ENCODE measurements around the gene CLDN4. TPM values are rescaled to one million over a fixed set of nuclear protein-coding genes. Genes with fewer than 3 reads are reported as not detected.

The CLDN4 gene
- total and polyA plus RNA-seq, 9 of the 15 experiments (the other 6 are each of a cell fraction or from before 2014, with no cell fraction given) = 0.05 to 0.60 (median 0.06) TPM; not detected in 3

- no peak for TF ChIP-seq DEAF1 (CRISPR knock-in tag; IDR thresholded peaks at IDR 0.05)
- TF ChIP-seq, protein P1, sequence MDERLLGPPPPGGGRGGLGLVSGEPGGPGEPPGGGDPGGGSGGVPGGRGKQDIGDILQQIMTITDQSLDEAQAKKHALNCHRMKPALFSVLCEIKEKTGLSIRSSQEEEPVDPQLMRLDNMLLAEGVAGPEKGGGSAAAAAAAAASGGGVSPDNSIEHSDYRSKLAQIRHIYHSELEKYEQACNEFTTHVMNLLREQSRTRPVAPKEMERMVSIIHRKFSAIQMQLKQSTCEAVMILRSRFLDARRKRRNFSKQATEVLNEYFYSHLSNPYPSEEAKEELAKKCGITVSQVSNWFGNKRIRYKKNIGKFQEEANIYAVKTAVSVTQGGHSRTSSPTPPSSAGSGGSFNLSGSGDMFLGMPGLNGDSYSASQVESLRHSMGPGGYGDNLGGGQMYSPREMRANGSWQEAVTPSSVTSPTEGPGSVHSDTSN (CRISPR knock-in tag; IDR thresholded peaks at IDR 0.05; ENCODE audit: low read depth) = no peak
- TF ChIP-seq, protein P1 (tag; conservative IDR thresholded peaks at IDR 0.05; ENCODE audit: low read depth) = peak; percentile 63
- TF ChIP-seq RBBP5 (IDR thresholded peaks at IDR 0.05; ENCODE audit: borderline replicate concordance, insufficient read depth, low read length, poor library complexity, severe bottlenecking) = peak; percentile 30
- TF ChIP-seq ZFP1 (CRISPR knock-in tag; IDR thresholded peaks at IDR 0.05) = no peak
- TF ChIP-seq PHF8 (IDR thresholded peaks at IDR 0.05; ENCODE audit: borderline replicate concordance, low read length) = peak; percentile 54; the same call in 1 of the 2 replicates
- no peak for TF ChIP-seq NCOA4 (IDR thresholded peaks at IDR 0.05; ENCODE audit: partially characterized antibody)
- TF ChIP-seq CBFA2T2 (conservative IDR thresholded peaks at IDR 0.05) = no peak; the same call in 1 of the 2 replicates
- no peak for TF ChIP-seq ZC3H4 (CRISPR knock-in tag; IDR thresholded peaks at IDR 0.05; ENCODE audit: borderline replicate concordance)
- peak; percentile 66 for TF ChIP-seq EP300 (IDR thresholded peaks at IDR 0.05; ENCODE audit: low read length)
- no peak for TF ChIP-seq HOMEZ (CRISPR knock-in tag; IDR thresholded peaks at IDR 0.05)
- peak; percentile 81 for TF ChIP-seq SOX6 (IDR thresholded peaks at IDR 0.05)
- TF ChIP-seq PURB (CRISPR knock-in tag; IDR thresholded peaks at IDR 0.05; ENCODE audit: low read depth) = no peak
- TF ChIP-seq MTA3 (IDR thresholded peaks at IDR 0.05; ENCODE audit: borderline replicate concordance) = peak; percentile 87
- no peak for TF ChIP-seq ZNF324 (CRISPR knock-in tag; IDR thresholded peaks at IDR 0.05)
- TF ChIP-seq, protein P2, sequence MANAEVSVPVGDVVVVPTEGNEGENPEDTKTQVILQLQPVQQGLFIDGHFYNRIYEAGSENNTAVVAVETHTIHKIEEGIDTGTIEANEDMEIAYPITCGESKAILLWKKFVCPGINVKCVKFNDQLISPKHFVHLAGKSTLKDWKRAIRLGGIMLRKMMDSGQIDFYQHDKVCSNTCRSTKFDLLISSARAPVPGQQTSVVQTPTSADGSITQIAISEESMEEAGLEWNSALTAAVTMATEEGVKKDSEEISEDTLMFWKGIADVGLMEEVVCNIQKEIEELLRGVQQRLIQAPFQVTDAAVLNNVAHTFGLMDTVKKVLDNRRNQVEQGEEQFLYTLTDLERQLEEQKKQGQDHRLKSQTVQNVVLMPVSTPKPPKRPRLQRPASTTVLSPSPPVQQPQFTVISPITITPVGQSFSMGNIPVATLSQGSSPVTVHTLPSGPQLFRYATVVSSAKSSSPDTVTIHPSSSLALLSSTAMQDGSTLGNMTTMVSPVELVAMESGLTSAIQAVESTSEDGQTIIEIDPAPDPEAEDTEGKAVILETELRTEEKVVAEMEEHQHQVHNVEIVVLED (CRISPR knock-in tag; IDR thresholded peaks at IDR 0.05) = no peak
- no peak for TF ChIP-seq XRCC3 (IDR thresholded peaks at IDR 0.05)
- peak; percentile 67 for TF ChIP-seq MAFF (IDR thresholded peaks at IDR 0.05; ENCODE audit: low read length)
- TF ChIP-seq ESRRB (CRISPR knock-in tag; IDR thresholded peaks at IDR 0.05; ENCODE audit: borderline replicate concordance) = no peak
- TF ChIP-seq ZNF24 (IDR thresholded peaks at IDR 0.05) = no peak
- no peak for TF ChIP-seq GABPA (tag; conservative IDR thresholded peaks at IDR 0.05; ENCODE audit: low read depth)
These were observed 8.2 kb upstream of the CLDN4 start (continued) for GRCh38 chr7:73822319-73823173.

Measured in K562 (cell line).